ENCODE results near the gene NCKIPSD. TPM values are rescaled to one million over a fixed set of nuclear protein-coding genes. Genes with fewer than 3 reads are reported as not detected.

Gene NCKIPSD
- total and polyA plus RNA-seq, 7 donors = 7.7 to 29.3 (median 17.7) TPM

DNA sequence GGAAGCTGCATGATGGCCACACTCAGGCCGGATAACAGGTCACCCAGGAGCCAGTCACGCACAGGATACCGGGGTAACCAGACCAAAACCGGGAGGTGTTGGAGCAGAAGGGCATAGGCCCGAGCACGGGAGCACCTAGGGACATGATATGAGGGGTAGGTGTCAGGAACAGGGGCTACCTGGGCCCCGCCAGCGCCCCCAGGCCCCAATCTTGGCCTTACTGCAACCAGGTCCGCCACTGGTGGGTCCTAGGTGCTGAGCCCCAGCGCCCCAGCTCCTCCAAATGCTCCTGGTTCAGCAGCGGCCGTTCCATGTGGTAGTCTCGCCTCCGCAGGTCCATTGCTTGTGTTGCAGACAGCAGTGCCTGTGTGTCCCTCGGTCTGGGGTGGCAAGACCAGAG is 52.5 kb downstream of the NCKIPSD start:
- no peaks in the 10 kb centered on the region for H3K27me3 ChIP-seq
- H3K4me3 ChIP-seq = no peak overlapping the region
- no peak overlapping the region for H3K27ac ChIP-seq
- H3K36me3 ChIP-seq = peaks cover 0 to 29% (median 19%) of the 10 kb centered on the region in 4 donors
- WGBS, 2 donors = 95% methylated on average over 15 of the region's 15 CpGs
- H3K4me1 ChIP-seq = peaks cover 0 to 26% (median 21%) of the 10 kb centered on the region in 4 donors
- H3K9me3 ChIP-seq = no peaks in the 10 kb centered on the region
- no peak for DNase-seq
- TF ChIP-seq EP300 (IDR thresholded peaks at IDR 0.05) (no peak), POLR2A (IDR thresholded peaks at IDR 0.05) (no peak), POLR2AphosphoS5 (IDR thresholded peaks at IDR 0.05) (no peak)
- TF ChIP-seq, protein P1, sequence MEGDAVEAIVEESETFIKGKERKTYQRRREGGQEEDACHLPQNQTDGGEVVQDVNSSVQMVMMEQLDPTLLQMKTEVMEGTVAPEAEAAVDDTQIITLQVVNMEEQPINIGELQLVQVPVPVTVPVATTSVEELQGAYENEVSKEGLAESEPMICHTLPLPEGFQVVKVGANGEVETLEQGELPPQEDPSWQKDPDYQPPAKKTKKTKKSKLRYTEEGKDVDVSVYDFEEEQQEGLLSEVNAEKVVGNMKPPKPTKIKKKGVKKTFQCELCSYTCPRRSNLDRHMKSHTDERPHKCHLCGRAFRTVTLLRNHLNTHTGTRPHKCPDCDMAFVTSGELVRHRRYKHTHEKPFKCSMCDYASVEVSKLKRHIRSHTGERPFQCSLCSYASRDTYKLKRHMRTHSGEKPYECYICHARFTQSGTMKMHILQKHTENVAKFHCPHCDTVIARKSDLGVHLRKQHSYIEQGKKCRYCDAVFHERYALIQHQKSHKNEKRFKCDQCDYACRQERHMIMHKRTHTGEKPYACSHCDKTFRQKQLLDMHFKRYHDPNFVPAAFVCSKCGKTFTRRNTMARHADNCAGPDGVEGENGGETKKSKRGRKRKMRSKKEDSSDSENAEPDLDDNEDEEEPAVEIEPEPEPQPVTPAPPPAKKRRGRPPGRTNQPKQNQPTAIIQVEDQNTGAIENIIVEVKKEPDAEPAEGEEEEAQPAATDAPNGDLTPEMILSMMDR (IDR thresholded peaks at IDR 0.05) = no peak
- intact Hi-C loops (cut with DNase I) = no loop called here

DNA sequence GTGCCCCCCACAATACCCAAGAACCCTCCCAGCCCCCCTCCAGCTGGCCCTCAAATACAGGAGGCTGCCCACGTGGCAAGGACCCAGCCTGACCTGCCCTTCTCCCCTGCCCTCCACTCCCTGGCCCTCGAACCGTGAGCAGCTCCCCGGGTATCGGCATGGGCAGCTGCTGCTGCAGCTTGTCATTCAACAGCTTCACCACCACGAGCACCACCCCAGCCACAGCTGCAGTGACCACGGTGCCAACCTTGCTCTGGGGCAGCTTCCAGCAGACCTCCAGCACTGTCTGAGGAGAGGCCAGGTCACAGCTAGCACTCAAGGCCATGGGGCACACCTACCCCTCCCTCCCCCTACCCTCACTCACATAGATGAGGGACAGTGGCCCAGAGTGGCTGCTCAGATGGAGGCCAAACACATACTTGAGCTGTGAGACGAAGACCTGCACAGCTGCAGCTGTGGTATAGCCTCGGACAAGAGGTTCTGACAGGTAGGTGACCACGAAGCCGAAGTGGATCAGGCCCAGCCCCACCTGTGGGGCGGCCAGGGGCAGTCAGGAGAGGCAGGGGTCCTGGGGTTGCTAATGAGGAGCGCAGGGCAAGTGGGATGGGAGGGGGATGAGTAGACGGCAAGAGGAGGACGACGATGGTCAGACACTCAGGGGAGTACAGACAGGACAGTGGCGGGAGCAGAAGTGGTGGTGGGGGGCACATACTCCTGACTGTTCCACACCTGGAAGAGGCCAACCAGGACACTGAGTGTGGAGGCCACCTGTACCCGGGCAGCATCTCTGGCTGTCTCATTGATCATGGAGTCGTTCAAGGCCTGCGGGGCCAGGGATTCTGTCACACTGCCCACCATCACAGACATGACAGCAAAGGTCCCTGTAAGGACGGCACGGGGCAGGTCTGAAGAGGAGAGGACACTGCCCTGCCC is 53.9 kb downstream of the NCKIPSD start:
- WGBS, 2 donors = 91 to 92% methylated on average over 22 of the region's 22 CpGs
- intact Hi-C loops (cut with DNase I) = no loop called here
- TF ChIP-seq POLR2AphosphoS5 (IDR thresholded peaks at IDR 0.05) (no peak), POLR2A (IDR thresholded peaks at IDR 0.05) (no peak), EP300 (IDR thresholded peaks at IDR 0.05) (no peak)
- TF ChIP-seq, protein P1 (IDR thresholded peaks at IDR 0.05) = no peak
- H3K4me3 ChIP-seq = no peak overlapping the region
- H3K4me1 ChIP-seq = peaks cover 0 to 26% (median 21%) of the 10 kb centered on the region in 4 donors
- H3K9me3 ChIP-seq = no peaks in the 10 kb centered on the region
- H3K36me3 ChIP-seq = peaks cover 0 to 44% (median 24%) of the 10 kb centered on the region in 4 donors
- no peak overlapping the region for H3K27ac ChIP-seq
- no peak for DNase-seq
- no peaks in the 10 kb centered on the region for H3K27me3 ChIP-seq

DNA sequence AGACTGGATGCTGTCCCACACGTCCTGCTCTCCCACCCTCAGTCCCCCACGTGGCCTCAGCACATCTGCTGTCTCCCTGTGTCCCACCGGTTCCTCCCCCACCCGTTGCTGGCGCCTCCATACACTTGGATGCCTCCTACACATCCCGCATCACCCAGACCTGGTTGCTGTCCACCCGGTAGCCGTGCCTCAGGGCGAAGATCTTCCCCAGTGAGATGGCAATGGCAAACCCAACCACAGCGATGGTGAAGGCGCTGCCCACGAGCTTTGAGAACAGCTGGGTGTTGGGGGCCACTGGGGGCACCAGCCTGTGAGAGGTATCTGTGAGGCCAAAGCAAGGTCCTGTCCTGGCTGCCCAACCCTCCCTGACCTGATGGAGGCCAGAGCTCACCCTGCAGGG is 54.9 kb downstream of the NCKIPSD start:
- Histone ChIP-seq H3K27ac (no peak overlapping the region), H3K4me1 (peaks cover 0 to 19% (median 13%) of the 10 kb centered on the region in 4 donors), H3K9me3 (no peaks in the 10 kb centered on the region), H3K27me3 (no peaks in the 10 kb centered on the region), H3K4me3 (no peak overlapping the region), H3K36me3 (peaks cover 8 to 53% (median 25%) of the 10 kb centered on the region in 4 donors)
- no peak for DNase-seq
- intact Hi-C loops (cut with DNase I) = no loop called here
- 92 to 94% methylated on average over 12 of the region's 12 CpGs for WGBS, 2 donors
- no peak for TF ChIP-seq POLR2A (IDR thresholded peaks at IDR 0.05)
- no peak for TF ChIP-seq POLR2AphosphoS5 (IDR thresholded peaks at IDR 0.05)
- TF ChIP-seq, protein P1 (IDR thresholded peaks at IDR 0.05) = no peak
- no peak for TF ChIP-seq EP300 (IDR thresholded peaks at IDR 0.05)

DNA sequence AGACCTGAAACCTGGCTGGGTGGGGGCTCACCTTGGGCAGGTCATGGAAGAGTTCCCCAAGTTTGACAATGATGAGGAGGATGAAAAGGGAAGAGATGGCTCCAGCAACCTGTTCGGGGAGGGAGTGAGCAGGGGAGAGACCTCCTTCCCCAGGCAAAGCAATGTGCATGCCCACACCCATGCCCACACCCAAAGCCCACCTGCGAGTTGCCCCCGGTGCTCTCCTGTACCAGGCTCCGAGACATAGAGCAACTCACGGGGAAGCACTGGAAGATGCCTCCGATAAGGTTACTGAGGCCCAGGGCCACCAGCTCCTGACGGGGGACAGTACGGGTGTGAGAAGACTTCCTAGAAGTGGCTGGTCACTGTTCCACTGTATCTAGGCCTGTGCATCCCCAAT is 55.3 kb downstream of the NCKIPSD start:
- H3K27me3 ChIP-seq = no peaks in the 10 kb centered on the region
- no peak overlapping the region for H3K4me3 ChIP-seq
- no peak overlapping the region for H3K27ac ChIP-seq
- peaks cover 0 to 16% (median 11%) of the 10 kb centered on the region in 4 donors for H3K4me1 ChIP-seq
- WGBS, 2 donors = 97% methylated on average over 8 of the region's 8 CpGs
- H3K36me3 ChIP-seq = peaks cover 8 to 57% (median 27%) of the 10 kb centered on the region in 4 donors
- H3K9me3 ChIP-seq = no peaks in the 10 kb centered on the region
- intact Hi-C loops (cut with DNase I) = no loop called here
- TF ChIP-seq, protein P1 (IDR thresholded peaks at IDR 0.05) = no peak
- no peak for TF ChIP-seq POLR2AphosphoS5 (IDR thresholded peaks at IDR 0.05)
- no peak for TF ChIP-seq EP300 (IDR thresholded peaks at IDR 0.05)
- TF ChIP-seq POLR2A (IDR thresholded peaks at IDR 0.05) = no peak
- no peak for DNase-seq

All from sigmoid colon (tissue), 7 donors.